HG03060 (cell line): ENCODE data around the gene TTC21A.
"Not testable (repeated sequence)": the region's sequence is repeated elsewhere in the genome, so short reads cannot be mapped to it uniquely, and the experiment has no call there.

ENCODE experiments used
- ATAC-seq: cut with Tn5 transposase; IDR thresholded peaks from one replicate; pipeline ENCODE4 v1.9.1; 2021; ENCODE audit warnings: low read depth, moderate number of reproducible peaks; ENCODE audit not compliant: unreplicated experiment

The TTC21A gene

DNA sequence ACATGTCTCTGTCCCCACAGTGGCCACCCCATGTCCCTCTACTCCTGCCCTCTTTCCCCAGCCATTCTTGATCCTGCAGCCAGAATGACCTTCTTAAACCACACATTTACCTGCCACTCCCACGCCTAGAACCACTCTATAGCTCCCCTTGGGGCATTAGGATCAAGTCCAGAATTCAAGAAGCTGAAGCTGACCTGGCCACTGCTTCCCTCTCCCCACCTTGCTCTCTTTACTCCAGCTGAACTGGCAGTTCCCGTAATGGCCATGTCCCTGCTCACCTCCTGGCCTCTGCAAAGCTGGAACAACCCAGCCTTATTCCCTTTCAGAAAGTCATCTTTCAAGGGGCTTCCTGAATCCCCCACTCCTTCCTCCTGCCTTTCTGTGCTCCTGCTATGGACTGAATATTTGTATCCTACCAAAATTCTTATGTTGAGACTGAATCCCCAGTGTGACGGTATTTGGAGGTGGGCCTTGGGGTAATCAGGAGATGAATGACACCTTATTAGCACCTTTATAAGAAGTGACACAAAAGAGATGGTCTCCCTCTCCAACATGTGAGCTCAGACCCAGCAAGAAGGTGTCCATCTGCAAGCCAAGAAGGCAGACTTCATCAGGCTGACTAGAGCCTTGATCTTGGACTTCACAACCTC is 42.1 kb downstream of the TTC21A start:
- no peak for ATAC-seq

DNA sequence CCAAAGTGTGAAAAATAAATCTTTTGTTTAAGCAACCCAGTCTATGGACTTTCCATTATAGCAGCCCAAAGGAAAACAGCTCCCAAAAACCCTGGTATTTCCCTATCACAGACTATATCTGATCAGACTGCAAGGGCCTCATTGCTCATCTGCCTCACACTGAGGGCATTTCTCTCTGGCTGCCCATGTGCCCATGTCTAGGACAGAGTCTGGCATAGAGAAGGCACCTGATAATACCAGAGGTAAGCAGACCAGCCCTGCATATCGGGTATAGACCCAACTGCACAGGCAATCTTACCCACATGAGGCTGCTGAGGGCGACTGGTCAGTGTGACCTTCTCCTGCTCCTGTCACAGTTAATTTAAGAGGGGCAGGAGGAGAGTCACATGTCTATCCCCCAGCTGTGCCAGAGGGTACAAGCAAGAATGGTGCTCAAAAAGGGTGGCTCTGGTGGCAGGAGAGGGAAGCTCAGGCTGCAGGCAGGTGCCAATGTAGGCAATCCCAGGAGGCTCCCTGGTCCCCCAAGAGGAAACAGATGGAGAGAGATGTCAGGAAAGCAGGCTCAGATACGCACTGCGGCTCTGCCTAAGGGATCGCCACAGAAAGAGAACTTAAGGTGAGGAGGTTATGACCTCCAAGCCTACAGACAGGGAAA is 42.8 kb downstream of the TTC21A start:
- ATAC-seq, result no peak

DNA sequence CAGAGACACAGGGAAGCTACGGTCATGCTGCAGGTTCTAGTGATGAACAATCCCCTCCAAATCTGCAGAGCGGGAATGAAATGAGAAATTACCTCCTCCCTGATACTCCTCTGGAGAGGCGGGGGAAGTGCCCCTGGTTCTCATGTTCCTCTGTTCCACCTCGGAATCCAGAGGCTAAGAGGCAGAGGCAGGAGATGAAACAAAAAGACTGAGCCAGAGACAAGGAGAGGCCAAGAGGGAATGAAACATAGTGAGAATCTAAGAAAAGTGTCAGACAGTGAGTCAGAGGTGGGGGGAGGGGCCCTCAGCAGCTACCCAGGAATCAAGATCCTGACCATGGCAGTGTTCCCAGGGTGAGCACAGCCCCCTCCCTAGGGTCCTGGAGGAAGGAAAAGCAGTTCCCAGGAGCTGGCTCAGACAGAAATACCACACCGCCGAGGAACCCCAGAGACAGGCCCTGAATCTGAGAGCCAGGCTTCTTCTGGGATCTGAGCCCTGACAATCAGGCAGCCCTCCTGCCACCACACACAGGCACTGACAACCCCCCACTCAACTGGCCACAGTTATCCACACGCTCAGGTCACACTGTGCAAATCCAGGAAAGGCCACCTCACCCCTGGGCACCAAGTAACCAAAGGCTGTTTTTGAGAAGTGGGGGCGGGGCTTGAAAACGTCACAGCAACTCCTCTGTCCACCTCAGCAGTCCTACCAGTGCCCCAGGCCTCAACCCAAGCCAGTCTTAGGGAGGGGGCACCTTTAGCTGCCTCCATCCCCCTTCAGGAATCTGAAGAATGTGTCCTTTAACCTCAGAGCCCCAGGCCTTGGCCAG is 43.5 kb downstream of the TTC21A start:
- ATAC-seq, result no peak

DNA sequence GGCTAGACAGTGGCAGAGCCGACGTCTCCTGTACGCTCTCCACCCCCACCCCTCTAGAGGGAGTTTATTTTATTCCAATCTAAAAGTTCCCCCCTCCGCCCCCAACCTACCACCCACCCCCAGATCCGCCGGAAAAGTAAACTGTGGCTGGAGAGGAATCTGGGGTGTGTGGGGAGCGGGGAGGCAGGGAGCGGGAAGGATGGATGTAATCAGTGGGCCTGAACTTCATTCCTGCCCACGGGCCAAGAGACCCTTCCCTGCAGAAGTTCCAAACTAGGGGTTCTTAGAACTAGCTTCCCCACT is 46.4 kb downstream of the TTC21A start:
- ATAC-seq, result no peak

DNA sequence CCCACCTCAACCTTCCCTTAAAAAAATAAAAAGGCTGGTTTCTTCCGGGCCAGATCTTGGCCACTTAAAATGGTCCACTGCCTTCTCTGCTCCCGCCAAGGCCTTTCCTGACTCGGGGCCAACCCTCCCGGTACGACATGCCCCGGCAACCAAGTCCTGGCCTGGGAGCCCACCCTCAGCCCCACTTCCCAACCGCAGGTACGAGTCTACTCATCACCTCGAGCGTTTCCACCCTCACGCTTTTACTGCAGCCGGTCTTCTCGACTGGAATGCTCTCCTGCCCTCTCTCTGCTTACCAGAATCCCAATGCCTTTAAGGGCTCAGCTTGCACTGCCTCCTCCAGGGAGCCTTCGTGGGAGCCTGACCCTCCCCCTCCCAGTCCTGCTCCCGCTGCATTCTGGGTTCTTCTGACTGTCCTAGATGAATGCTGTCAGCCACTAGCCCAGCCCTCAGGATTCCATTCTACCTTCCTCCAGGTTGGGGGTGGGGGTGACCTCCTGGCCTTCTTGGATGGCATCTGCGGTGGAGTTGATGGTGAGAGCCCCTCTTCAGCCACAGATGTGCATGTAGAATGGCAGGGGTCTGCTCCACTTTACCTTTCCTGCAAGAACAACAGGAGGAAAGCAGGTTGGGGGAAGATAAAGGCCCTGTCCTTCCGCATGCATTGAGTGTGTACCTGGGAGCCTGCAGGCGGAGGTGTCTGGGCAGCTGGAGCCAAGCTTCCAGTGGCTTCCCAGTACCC is 47.0 kb downstream of the TTC21A start:
- no peak for ATAC-seq

DNA sequence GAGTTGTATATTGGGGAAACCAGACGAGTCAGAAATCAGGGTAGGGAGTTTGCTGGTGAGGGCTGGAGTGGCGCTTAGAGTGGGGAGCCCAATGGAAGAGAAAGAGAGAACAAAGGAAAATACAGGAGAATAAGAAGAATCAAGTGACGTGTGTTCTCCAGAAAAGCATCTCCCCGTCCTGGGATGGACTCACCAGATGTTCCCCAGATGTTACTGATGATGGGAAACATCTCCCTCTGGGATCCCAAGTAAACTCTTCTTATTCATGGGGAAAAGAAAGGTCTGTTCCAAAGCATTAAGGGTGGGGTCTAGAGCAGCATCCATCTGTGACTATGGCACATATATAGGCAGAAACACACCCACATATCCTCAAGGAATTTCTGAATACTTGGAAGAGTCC is 48.9 kb downstream of the TTC21A start:
- no peak for ATAC-seq

DNA sequence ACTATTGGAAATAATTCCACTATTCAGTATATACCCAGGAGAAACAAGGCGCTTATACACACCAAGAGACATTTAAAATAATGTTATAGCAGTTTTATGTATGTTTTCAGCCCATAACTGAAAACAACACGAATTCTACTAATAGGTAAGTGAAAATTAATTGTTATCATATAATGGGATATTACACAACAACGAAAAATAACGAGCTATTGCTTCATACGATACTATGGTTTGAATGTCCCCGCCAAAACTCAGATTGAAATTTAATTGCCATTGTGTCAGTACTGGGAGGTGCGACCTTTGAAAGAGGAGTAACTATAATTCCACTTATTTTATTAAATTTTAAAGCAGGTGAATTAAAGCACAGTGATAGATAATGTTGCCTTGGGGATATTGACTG is 49.9 kb downstream of the TTC21A start:
- no peak for ATAC-seq

DNA sequence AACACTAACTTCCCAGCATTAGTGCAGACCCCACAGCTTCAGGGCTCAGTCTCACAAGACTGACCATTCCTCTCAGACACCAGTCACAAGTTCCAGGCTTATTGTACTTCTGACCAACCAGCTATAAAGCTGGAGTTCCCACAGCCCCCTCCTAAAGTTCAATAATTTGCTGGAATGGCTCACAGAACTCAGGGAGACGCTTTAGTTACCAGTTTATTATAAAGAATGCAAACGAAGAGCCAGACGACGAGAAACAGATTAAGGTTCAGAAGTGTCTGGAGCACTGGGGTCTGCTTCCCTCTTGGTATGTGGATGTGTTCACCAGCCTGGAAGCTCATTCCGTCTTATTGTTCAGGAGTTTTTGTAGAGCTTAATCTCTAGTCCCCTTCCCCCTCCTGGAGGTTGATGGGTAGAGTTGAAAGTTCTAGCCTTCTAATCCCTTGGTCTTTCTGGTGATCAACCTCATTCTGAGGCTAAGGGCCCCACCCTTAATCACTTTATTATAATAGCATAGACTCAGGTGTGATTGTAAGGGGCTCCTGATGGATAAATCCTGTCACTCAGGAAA is 50.8 kb downstream of the TTC21A start:
- no peak for ATAC-seq

DNA sequence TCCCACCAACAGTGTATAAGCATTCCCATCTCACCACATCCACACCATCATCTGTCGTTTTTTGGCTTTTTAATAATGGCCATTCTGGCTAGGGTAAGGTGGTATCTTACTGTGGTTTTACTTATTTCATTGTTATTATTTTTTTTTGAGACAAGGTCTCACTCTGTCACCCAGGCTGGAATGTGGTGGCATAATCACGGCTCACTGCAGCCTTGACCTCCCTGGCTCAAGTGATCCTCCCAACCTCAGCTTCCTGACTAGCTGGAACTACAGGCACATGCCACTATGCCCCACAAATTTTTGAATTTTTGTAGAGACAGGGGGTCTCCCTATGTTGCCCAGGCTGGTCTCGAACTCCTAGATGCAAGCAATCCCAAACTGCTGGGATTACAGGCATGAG is 56.9 kb downstream of the TTC21A start:
- ATAC-seq, result no peak

DNA sequence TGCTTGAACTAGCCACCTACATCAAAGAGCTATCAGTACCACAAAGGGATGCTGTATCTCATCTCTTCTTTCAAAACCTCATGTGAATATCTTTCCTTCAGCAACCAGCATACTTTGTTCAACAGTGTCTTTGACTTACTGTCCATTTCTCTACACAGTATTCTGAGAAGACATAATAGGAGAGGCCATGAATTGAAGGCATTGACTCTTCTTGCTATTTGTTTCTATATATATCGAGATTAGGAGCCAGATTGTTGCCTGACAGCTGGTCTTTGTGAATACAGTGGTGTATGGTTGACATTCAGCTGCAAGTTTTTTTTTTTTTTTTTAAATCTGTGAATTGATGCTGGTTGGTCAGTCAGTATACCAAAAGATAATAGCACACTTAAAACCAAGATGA is 58.0 kb downstream of the TTC21A start:
- no peak for ATAC-seq

DNA sequence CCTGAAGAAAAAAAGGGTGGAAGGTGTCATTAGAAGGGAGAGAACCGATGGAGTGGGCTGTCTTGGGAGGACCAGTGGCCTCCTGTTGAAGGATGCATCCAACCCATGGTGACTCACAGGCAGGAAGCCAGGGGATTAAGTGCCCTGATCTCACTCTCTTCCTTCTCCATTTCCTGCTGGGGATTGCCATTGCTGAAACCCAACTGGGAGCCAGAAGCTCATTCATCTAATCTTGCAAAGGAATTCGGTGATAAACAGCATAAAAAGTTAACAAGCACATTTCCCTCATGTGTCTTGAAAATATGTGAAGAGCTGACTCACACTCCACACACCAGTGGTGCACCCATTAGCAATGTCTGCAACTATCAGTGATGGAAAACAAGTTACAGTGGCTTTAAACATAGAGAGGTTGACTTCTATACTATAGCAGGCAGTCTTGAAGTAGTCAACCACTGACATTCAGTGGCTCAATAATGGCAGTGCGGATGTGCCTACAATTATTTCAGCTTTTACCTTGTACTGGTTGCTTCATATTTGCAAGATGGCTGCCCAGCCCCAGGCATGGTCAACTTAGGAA is 58.7 kb downstream of the TTC21A start:
- ATAC-seq, result no peak

DNA sequence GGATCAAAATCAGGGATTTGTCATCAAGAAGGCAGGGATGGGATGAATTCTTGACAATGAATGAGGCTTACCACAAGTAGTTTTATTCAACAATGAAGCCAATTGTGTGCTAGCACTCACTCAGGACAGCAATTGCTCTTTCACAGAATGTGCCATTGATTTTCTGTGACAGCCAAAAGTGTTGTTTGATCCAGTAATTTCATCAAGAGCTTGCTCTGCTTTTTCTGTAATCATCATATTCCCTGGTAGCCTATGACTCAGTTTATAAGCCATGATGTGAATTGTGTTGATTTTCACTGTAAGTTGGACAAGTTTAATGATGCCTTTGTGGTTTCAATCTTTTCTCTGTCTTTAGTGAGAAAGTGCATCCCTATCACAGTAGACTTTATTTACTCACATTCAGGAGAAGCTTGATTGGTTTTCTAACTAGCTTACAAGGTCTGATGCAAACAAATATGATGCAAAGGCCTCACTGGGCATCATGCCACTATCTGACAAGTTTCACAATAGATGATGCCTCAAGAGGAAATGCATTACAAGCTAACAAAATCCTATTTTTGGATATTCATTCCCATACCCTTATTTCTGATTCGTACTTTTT is 59.6 kb downstream of the TTC21A start:
- ATAC-seq, result no peak

DNA sequence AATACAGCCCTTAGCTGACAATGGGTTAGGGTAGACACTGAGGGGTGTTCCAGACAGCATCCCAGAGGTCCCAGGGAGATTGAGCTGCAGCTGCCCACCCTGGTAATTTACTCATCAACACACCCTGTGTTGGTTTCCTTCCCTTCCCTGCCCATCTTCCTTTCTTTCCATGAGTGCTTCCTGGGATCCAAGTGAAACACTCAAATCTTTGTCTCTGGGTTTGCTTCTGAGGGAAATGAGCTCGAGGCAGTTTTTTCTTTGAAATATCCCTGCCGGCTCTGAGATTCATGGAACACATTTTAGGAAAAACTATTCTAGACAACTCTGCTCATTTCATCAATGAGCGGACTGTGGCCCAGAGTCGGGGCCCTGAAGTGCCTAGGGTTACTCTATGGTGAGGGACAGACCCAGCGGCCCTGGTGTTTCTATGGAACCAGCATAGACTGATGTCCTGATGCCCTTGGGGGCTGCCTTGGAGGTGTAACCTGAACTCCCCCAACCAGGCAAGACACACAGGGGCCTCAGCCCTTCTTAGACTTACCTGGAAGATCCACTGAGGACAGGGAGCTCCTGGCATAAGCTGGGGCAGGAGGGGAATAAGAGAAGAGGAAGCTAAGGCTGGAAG is 60.8 kb downstream of the TTC21A start:
- no peak for ATAC-seq

DNA sequence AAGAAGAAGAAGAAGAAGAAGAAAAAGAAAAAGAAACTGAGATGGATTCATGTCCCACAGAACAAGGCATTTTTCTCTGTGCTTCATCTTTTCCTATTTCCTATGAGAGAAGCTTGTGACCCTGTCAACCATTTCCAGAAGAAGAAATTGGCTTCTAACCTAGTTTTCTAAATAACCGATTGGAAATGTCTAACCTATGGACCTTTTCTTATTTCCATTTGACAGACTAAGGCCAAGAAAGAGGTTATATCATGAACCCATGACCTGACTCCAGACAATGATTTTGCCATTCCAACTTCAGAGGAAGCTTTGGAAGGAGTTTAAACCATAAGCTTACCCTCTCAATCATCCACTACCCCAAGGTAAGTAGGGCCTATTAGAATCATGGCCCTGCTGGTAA is 62.2 kb downstream of the TTC21A start:
- no peak for ATAC-seq

DNA sequence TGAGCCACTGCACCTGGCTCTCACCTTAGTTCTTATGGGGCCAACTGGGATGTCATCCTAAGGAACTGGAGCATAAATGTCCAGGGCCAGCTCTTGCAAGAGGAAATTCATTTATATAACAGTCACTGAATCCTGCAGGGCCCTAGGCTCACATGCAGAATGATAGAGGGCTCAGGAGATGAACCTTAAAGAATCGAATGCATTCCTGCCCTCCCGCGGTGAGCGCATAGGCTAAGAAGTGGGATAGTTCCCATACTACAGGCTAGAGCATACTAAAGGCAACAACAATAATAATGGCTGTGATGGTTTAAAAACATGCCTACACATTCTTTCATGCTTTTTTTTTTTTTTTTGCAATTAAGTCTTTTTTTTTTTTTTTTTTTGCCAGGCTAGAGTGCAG is 63.0 kb downstream of the TTC21A start:
- ATAC-seq, result no peak

DNA sequence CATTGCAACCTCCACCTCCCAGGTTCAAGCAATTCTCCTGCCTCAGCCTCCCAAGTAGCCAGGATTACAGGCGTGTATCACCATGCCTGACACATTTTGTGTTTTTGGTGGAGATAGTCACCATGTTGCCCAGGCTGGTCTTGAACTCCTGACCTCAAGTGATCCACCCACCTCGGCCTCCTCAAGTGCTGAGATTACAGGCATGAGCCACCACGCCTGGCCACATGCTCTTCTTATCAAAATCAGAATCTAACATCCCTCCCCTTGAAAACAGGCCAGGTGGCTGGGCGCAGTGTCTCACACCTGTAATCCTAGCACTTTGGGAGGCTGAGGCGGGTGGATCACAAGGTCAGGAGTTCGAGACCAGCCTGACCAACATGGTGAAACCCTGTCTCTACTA is 63.4 kb downstream of the TTC21A start:
- ATAC-seq, result not testable (repeated sequence)

DNA sequence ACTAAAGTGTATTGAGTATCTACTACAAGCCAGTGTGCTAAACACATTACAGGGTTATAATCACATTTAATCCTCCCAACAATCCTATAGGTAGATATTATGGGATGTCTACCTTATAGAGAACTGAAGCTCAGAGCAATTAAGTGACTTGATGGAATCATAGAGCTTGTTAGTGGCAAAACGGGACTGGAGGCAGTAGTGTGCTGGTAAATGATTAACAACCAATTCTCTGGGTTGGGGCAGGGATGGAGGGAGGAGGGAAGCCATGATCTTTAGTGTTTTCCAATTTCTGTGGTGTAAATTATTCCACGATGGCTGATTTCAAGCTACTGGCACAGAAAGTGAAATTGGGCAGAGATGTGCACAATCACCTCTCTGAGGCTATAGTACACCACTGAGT is 64.4 kb downstream of the TTC21A start:
- no peak for ATAC-seq

DNA sequence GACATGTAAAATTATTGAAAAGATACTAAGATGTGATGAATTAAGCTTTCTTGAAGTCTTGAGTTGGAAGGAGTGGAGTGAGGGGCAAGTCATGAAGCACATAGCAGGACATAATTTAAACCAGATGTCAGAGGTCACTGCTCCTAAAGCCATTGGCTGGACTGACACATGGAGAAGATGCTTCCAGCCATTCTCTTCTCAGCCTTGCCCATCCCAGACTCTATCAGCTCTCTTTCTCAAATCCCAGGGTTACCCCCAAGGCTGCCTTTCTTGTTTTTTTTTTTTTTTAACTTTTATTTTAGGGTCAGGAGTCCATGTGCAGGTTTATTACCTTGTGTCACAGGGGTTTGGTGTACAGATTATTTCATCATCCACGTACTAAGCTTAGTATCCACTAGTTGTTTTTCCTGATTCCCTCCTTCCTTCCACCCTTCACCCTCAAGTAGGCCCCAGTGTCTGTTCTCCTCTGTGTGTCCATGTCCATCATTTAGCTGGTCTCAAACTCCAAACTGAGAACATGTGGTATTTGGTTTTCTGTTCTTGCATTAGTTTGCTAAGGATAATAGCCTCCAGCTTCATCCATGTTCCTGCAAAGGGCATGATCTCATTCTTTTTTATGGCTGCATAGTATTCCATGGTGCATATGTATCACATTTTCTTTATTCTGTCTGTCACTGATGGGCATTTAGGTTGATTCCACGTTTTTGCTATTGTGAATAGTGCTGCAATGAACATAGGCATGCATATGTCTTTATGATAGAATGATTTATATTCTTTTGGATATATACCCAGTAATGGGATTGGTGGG is 66.0 kb downstream of the TTC21A start:
- ATAC-seq, result no peak
